Epithelial cell of prostate (primary cell): ENCODE results near the gene FABP2.
A peak's percentile ranks its signal among the peaks of the same experiment; 100 is the strongest.
"Not testable (repeated sequence)": the region's sequence is repeated elsewhere in the genome, so short reads cannot be mapped to it uniquely, and the experiment has no call there.

ENCODE experiments used
- DNase-seq: peaks from one replicate; pipeline ENCODE4 v3.0.0-alpha.2; 2011; ENCODE audit warnings: low read depth, low spot score
- H3K27ac ChIP-seq: fragments of 450-650 bp; 2 replicates; pipeline ENCODE4 v1.5.1; 2017; ENCODE audit warnings: mild to moderate bottlenecking

The FABP2 gene

DNA sequence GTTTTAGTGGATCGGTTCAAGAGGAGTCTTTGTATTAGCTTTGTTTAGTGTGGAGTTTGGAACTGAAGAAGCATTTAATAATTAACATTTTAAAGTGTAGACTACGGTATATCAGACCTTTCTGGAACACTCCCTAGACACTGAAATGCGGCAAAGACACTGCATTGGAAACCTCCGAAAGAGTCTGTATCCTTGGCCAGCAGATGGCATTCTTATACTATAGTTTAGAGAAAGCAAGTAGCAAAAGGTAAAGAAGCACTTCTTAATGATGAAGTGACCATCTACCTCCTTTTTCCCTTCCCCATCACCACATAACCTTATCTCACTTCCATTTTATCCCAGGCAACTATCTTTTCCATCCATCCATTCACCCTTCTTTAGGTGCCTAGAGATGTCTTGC is 7.6 kb downstream of the FABP2 start:
- H3K27ac ChIP-seq, result no peak overlapping the region
- no peak for DNase-seq

DNA sequence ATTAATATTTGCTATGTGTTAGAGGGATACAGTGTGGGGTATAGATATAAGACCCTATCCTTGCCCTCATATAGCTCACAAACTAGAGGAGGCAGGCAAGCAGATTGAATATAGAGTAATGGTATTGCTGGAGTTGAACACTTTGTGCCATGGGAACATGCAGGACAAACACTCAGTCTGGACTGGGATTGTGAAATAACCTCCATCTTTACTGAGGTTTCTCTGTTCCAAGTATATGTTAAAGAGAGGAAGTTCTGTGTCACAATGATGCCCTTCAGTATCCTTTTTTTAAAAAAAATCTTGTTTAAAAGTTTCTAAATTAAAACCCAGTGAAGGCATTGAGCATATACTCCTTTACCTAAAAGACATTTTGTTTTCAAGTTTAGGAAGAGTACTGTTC is 8.7 kb downstream of the FABP2 start:
- DNase-seq, result no peak
- no peak overlapping the region for H3K27ac ChIP-seq

DNA sequence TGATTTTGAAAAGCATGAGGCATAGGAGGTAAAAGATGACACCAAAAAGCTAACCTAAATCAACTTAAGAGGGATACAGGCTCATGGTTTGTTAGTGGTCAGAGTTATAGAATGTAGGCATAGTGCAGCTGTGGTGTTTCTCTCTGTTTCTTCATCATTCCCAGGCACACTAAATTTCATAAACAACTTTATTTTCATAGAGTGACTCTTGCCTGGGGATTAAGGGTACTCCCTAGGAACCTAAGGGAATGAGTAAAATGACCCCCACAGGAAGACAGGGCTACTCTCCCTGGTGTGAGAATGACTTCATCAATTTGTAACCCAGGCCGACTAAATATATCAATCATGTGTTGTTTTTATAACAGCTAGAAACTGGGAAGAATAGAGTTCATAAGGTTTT is 11.1 kb downstream of the FABP2 start:
- no peak for DNase-seq
- no peak overlapping the region for H3K27ac ChIP-seq

DNA sequence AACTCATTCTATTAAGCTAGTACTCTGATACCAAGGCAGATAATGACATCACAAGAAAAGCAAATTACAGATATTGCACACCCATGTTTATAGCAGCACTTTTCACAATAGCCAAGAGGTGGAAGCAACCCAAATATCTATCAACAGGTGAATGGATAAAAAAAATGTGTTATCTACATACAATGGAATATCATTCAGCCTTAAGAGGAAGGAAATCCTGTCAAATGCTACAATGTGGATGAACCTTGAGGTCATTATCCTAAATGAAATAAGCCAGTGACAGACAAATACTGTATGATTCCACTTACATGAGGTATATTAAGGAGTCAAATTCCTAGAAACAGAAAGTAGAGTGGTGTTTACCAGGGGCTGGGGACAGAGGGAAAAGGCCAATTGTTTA is 14.3 kb downstream of the FABP2 start:
- no peak for DNase-seq
- H3K27ac ChIP-seq, result no peak overlapping the region

DNA sequence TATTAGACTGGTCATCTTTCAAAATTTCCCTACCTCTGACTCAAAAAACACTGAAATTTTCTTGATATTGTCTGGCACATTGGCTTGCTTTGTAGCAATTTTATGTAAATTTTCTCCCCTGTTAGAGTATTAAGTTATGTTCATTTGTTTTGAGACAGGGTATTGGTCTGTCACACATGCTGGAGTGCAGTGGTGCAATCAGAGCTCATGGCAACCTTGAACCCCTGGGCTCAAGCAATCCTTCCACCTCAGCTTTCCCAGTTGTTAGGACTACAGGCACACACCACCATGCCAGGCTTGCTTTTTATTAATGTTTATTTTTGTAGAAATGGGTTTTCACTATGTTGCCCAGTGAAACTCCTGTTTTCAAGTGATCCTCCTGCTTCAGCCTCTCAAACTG is 17.5 kb downstream of the FABP2 start:
- no peak for DNase-seq
- no peak overlapping the region for H3K27ac ChIP-seq

DNA sequence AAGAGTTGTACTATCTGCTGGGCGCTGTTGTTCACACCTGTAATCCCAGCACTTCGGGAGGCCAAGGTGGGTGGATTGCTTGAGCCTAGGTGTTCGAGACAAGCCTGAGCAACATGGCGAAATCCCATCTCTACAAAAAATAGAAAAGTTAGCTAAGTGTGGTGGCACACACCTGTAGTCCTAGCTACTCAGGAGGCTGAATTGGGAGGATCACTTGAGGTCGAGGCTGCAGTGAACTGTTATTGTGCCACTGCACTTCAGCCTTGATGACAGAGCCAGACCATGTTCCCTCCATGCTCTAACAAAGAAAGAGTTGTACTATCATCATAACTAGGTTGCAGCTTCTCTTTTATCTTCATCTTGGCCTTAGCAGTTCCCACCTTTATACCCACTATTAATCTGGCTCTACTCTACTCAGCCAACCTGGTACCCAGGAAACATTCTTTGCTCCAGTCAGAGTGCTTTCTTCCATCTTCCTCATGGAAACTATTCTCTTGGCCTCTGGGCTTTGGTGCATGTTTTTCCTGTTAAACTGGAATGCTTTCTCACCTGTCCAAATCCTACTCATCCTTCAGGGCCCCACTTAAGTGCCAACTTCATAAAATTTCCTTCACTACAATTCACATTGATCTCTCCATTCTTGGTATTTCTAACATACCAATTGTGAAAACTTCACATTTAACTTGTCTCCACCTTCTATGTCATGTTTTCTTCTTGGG is 18.2 kb downstream of the FABP2 start:
- no peak for DNase-seq
- H3K27ac ChIP-seq, result no peak overlapping the region

DNA sequence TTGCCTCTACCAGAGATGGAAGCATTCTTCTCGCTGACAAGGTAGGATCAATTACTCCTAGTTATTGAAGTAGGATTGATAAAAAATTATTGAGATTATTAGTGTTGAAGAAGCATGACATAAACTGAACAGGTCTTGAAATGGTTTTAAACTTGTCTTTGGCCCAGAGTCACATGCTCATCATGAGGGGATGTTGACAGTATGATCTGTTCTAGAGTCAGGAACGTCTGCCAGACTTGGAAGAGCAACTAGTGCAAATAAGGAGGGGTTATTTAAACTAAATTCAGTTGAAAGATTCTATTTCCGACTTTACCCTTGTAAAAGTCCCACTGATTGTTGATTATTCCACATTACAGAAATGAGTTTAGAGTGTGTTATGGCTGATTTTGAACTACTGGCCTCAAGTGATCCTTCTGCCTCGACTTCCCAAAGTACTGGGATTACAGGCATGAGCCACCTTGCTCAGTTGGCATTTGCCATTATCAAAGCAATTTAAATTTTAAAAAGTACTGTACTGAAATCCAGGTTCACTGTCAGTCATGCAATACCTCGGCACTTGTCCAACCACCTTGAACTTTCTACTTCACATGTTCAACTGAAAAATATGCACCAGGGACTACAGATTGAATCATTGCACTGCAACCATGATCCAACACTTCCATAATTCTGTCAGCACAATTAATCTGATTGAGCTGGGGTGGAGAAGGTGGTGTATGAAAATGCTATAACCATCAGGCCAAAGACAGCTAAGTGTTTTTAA is 19.7 kb downstream of the FABP2 start:
- H3K27ac ChIP-seq, result no peak overlapping the region
- no peak for DNase-seq

DNA sequence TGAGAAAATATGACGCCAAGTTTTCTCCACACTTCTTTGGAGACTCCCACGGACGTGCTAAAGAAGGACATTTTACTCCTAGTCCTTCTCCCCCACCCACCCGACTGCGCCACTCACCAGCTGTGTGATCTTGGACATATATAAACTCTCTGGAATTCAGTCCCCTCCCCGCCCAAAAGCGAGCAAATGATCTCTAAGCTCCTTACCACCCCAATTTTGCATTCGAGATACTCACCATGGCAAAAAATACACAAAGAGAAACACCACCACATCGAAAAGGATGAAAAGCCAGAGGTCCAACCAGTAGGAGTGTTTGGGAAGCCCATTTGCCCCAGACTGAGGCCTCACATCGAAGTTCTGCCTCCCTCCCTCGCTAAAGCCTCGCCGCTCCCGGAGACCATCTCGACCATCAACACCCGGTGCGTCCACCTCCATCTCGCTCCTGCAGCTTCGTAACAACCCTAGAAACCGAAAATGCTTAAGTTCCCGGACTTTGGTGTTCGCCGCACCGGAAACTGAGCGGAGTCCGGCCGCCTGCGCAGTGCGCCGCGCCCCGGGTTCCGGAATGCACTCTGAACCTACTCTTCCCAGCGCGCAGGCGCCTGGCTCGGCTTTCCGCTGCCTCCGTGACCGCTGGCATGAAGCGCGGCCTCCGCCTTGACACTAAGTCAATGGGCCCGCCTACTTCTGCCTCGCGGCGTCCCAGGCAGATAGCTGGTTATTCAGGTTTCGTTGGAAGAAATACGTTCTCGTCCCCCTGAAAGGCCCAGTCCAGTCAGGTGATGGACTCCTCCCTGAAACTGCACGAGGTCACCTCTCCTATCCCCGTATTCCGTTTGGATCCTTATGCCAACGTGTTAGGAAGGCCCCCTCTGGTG is 21.6 kb downstream of the FABP2 start:
- peak overlapping the region; percentile 96 for H3K27ac ChIP-seq
- DNase-seq, result peak; percentile 96

DNA sequence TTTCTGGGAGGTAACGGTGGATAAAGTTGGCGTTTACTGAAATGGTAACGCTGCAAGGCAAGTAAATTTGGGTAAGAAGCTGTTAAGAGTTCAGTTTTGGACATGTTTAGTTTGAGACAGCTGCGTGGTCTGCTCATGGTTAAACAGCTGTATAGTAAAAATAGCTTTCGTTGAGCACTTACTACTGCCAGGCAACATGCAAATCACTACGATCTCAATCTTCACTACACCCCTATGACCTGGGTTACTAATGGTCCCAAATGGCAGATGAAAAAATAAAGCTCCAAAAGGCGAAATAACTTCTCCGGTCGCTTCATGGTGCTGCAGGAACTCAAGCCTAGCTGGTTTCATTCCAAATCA is 22.2 kb downstream of the FABP2 start:
- H3K27ac ChIP-seq, result peak overlapping the region; percentile 96
- DNase-seq, result no peak

DNA sequence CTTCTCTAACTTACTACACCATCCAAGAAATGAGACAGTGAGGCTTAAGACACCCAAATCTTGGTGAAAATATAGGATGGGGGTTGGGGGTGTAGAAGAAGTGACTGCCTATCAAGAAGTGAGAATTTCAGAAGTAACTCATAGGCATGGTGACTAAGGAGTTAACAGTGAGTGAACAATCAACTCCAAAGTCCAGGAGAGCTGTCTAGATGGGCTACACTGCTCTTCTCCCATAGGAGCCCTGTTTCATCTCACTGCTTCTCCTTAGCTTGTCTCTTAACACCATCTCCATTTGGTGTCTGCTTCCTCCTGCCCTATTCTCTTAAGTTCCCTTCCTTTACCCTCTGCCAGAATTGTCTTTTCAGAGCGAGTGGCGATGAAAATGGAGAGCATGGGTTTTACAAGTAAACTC is 22.7 kb downstream of the FABP2 start:
- H3K27ac ChIP-seq, result peak overlapping the region; percentile 96
- no peak for DNase-seq

DNA sequence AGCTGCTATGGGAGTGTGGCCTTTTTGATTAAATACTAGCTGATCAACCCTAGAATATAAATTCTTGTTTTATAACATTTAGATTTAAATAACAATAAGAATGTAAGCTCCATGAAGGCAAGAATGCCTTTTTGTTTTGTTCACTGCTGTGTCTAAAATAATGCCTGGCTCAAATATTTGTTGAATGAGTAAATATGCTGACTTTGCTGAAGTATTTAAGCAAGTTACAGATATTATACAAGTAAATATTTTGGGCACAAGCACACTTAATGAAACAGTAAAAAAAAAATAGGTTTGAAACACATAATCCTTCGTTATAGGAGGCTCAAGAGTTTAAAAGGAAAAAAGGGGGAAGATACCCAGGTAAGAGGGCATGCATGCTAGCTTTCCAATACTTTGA is 24.1 kb downstream of the FABP2 start:
- H3K27ac ChIP-seq, result peak overlapping the region; percentile 96
- DNase-seq, result no peak

DNA sequence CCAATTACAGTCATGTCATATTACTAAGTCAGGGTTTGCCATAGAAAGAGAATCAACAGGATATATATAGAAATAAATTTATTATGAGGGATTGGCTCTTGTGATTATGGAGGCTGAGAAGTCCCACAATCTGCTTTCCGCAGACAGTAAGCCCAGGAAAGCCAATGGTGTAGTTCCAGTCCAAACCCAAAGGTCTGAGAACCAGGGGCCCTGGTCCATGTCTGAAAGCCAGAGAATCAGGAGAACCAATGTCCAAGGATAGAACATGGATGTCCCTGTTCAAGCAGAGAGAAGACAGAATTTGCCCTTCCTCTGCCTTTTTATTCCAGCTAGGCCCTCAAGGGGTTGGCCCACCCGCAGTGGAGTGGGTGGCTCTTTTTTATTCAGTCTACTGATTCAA is 25.6 kb downstream of the FABP2 start:
- no peak for DNase-seq
- H3K27ac ChIP-seq, result peak overlapping the region; percentile 8

DNA sequence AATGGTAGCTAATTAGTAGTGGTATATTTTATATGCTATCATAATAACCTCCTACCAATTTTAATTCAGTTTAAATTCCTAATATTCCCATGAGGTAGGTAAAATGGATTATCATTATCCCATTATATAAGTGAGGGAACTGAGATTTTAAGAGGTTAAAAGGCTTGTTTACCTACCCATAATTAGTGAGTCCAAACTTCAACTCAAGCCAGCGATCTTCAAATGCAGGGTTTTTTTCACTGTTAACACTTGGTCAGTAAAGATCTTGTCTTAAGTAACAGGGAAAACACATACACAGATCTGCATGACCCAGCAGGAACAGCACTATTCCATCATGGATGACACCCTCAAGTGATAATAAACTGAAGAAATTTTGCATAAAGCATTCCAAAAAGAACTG is 31.3 kb downstream of the FABP2 start:
- no peak for DNase-seq

DNA sequence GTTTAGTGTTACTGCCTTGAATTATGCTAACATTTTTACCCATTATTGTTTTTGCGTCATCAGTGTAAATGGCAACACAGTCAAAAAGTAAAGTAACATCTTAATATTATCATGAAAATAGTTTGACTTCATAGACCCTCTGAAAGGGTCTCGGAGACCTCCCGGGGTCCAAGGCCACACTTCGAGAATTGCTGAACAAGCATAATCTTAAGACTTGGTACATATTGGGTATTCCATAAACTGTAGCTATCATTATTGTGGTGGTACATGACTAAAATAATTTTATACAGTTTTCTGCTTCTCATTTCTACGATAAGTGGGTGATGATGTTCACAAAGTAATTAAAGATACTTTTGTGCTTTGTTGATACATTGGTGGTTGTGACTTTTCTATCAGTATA is 32.6 kb downstream of the FABP2 start:
- no peak for DNase-seq
- no peak overlapping the region for H3K27ac ChIP-seq

More for the DNA sequence above, 31.3 kb downstream of the FABP2 start:
- H3K27ac ChIP-seq, result no peak overlapping the region

DNA sequence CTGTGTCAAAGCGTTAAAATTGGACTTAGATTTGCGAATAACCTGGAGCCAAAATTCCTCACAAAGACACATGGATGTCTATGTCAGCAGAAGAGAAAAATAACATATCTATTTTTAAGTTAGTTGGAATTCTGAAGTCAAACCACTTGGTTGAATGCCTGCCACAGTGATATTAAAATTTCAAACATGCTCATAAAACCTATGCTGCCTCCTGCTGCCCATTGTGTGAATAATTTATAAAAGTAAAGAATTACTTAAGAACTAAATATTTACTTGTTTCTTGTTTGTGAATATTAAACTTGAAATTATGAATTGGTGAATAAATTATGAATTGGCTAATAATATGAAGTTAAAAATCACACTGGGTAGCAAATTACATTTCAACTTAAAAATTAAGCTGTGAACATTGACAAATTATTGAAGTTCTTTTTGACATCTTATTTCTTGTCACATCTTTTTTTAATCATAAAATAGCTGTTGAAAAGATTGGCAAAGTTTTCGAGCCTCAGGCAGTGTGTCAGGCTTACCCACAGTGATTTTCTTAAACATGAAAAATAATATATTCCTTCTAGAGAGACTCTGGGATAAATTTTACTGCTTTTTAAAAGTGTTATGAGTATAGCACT is 35.4 kb downstream of the FABP2 start:
- DNase-seq, result no peak
- H3K27ac ChIP-seq, result no peak overlapping the region

DNA sequence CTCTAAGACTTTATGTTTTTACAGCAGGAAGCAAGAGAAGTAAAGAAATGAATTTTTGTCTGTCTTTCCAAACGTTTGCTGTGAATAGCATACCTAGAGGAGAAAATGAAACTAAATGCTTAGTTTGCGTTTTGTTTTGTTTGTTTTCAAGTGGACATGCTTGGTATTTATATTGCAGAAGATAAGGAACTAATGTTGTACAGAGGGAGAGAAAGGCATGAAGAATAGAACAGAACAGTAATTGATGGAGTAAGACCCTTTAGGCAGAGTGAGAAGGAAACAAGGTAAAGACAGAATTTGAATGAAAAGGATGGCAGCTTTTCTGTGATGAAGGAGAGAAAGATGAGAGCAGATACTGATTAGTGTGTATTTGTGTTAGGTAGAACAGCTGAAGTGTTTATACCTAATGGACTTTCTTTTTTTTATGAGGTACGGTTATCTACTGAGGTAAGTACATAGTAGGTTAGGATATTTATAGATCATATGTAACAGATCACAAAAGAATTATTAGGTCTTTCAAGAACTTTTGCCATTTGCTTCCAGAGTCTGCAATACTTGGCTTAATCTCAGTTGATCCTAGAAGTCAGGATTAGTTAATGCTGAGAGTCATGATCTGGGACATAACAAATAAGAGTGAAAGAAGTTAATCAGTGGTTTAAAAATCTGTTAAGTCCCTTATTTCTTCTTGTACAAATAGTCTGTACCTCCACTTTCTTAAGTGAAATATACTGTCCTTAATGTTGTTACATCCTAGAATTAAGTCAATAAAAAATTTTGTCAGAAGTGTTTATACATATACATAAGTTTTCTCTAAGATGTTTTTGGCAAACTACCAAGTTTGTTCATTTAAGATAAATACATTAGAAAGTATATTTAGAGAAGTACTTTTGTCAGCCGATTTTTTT is 36.8 kb downstream of the FABP2 start:
- no peak for DNase-seq
- peak overlapping the region; percentile 8 for H3K27ac ChIP-seq

DNA sequence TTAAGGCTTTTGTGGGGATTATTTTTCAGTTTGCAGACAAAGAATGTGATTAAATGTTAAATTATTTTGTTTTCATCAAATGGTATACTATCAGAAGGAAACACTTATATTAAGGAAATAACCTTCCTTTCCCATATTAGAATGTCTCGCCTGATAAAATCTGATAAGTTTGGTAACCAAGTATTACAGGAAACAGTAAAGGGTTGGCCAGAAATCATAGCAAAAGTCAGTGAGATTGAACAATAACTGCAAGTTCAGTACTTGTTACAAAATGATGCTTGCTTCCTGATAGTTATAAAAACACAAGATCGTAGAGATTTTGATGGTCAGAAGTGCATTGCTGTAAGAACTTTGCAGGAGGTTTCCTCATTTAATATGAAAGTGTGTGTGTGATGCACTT is 40.5 kb downstream of the FABP2 start:
- no peak for DNase-seq
- no peak overlapping the region for H3K27ac ChIP-seq

DNA sequence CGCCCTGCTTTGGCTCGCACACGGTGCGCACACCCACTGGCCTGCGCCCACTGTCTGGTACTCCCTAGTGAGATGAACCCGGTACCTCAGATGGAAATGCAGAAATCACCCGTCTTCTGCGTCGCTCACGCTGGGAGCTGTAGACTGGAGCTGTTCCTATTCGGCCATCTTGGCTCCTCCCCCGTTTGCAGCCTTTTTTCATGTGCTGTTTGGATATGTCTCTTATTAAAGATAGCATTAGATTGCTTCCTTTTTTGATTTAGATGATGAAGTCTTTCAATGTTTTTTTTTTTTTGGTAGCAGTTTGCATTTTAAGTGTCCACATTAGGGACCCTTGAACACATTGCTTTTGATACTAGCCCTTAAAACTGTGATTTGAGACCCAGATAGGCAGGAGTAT is 42.0 kb downstream of the FABP2 start:
- not testable (repeated sequence) for DNase-seq

DNA sequence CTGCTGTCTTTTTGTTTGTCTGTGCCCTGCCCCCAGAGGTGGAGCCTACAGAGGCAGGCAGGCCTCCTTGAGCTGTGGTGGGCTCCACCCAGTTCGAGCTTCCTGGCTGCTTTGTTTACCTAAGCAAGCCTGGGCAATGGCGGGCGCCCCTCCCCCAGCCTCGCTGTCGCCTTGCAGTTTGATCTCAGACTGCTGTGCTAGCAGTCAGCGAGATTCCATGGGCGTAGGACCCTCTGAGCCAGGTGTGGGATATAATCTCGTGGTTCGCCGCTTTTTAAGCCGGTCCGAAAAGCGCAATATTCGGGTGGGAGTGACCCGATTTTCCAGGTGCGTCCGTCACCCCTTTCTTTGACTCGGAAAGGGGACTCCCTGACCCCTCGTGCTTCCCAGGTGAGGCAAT is 42.4 kb downstream of the FABP2 start:
- not testable (repeated sequence) for H3K27ac ChIP-seq, DNase-seq

More for the DNA sequence above, 42.0 kb downstream of the FABP2 start:
- not testable (repeated sequence) for H3K27ac ChIP-seq
